ENCODE measurements around the gene PNMA6E.

Gene PNMA6E

DNA sequence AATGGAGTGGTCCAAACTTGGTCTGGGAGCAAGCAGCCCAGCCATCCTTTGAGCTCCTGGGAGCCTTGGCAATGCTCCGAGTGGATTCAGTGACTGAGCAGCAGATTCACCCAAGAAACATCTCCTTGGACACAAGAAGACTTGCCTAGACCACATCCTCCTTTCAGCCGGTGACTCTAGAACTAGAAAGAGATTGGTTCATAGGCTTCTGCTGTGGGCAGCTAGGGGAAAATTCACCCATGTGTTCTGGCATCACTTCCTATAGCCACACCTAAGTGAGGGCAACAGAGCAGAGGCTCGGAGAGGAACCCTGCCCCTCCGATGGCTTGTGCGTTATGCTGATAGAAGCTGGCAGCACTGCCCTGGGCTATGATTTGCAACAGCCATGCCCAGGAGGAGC, 51.2 kb downstream of the PNMA6E start:
- DNase-seq (ENCODE audit: low spot score) = no peak

DNA sequence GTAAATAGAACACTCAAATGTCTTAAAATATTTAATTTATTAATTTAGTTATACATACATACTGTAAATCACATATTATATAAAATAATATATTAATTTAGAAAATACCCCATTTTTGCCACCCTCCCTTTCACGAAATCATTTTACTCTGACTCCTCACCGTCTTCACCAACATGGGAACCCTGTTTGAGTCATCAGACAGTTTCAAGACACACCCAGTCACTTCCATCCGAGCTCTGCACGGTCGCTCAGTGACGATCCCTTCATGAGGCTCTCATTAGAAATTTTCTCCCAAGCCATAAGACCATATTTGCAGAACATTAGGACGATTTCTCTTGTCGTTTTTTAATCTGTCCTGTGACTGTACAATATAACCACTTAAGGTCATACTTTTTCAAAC, 52.7 kb downstream of the PNMA6E start:
- DNase-seq (ENCODE audit: low spot score) = no peak

GRCh38 chrX:153347530-153347929, 53.6 kb downstream of the PNMA6E start:
- DNase-seq (ENCODE audit: low spot score) = no peak

All from kidney tubule cell (primary cell).